Lung (tissue), 12 donors: Measurements from ENCODE around the gene STAG1. TPM values are rescaled to one million over a fixed set of nuclear protein-coding genes. Genes with fewer than 3 reads are reported as not detected.
"Not testable (repeated sequence)": the region's sequence is repeated elsewhere in the genome, so short reads cannot be mapped to it uniquely, and the experiment has no call there.

ENCODE experiments used
- ATAC-seq: fragments of 200-7000 bp; cut with Tn5 transposase; one replicate; pipeline ENCODE4 v1.9.1; 2020; ENCODE audit warnings: moderate number of reproducible peaks; ENCODE audit not compliant: insufficient read depth, low FRiP score
- DNase-seq, 3 donors: peaks; one replicate each; pipeline ENCODE4 v3.0.0-alpha.2; 2013 to 2017
- H3K27ac ChIP-seq, 2 donors: one replicate each; pipeline ENCODE4 v1.5.1; 2013; ENCODE audit warnings: mild to moderate bottlenecking in 2 of 2, moderate library complexity in 2 of 2, control low read depth in 1 of 2, inconsistent platforms in 1 of 2, low read depth in 1 of 2, low read length in 1 of 2
- H3K27me3 ChIP-seq, 3 donors: one replicate each; pipeline ENCODE4 v1.5.1; 2013; ENCODE audit warnings: low read length in 2 of 3; ENCODE audit not compliant: control insufficient read depth in 3 of 3, insufficient read depth in 3 of 3
- H3K36me3 ChIP-seq, 4 donors: one replicate each; pipeline ENCODE4 v1.5.1; 2013; ENCODE audit warnings: low read length in 4 of 4, mild to moderate bottlenecking in 1 of 4, moderate library complexity in 1 of 4; ENCODE audit not compliant: control insufficient read depth in 4 of 4, insufficient read depth in 4 of 4
- H3K4me1 ChIP-seq, 5 donors: one replicate each; pipeline ENCODE4 v1.5.1; 2013; ENCODE audit warnings: low read length in 5 of 5, mild to moderate bottlenecking in 2 of 5, moderate library complexity in 1 of 5; ENCODE audit not compliant: control insufficient read depth in 5 of 5, insufficient read depth in 5 of 5
- H3K4me3 ChIP-seq: one replicate; pipeline ENCODE4 v1.5.1; 2013; ENCODE audit warnings: mild to moderate bottlenecking, control low read depth, moderate library complexity
- H3K9ac ChIP-seq, 2 donors: one replicate each; pipeline ENCODE4 v1.5.1; 2013; ENCODE audit warnings: low read length in 2 of 2, control low read depth in 1 of 2; ENCODE audit not compliant: insufficient read depth in 1 of 2
- H3K9me3 ChIP-seq, 4 donors: one replicate each; pipeline ENCODE4 v1.5.1; 2013; ENCODE audit warnings: low read length in 3 of 4, mild to moderate bottlenecking in 1 of 4, moderate library complexity in 1 of 4; ENCODE audit not compliant: control insufficient read depth in 4 of 4, insufficient read depth in 3 of 4
- WGBS, 2 donors: extraction: QIAGEN DNeasy Blood & Tissue Kit; methylation state at CpG; one replicate each; pipeline ENCODE4 v1.1.7; 2013; 5-methylcytosine and 5-hydroxymethylcytosine counted together
- polyA plus RNA-seq, 2 donors: library from polyadenylated mRNA; stranded (reverse); fragments of 200-250 nt; gene quantifications; one replicate each; pipeline ENCODE4 v1.2.1, GENCODE V29; 2013
- total RNA-seq, 2 donors: library from RNA; depleted of rRNA in 1 of 2; stranded (reverse); fragments of >200 nt in 1 of 2; gene quantifications; one replicate each; pipeline ENCODE4 v1.2.1, GENCODE V29; 2014 to 2021
- TF ChIP-seq, protein P1 (sequence below): IDR thresholded peaks from 2 replicates; pipeline ENCODE4 v1.5.1; 2012; ENCODE audit warnings: mild to moderate bottlenecking; ENCODE audit errors: control extremely low read depth, extremely low read depth
- donor health status: control.
- donor health status: control.
- donor health status: Bipolar disorder and iron deficiency.
- donor health status: healthy.
- donor health status: DM: yes; HTN: yes; CAD: no.

STAG1 gene
- total and polyA plus RNA-seq, 4 donors: 8.1 to 90.0 (median 20.5) TPM

DNA sequence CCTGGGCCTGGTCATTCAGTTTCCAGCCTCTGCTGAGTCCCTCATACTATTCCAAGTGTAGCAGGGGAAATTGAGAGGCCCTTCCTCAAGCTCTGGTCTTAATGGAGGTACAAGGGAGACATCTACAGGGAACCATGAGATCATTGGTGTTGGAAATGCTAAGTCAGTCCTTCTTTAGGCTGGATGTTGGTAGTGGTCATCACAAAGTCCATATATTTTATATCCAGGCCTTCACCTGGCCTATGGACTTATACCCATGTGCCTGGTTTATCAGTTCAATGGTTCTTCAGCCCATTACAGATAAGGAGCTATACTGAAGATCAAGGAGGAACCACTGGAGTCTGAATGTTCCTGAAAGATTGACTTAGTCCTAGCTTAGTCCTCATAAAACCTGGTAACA is 135.0 kb downstream of the STAG1 start:
- peaks cover 0 to 8% (median 4%) of the 10 kb centered on the region in 4 donors for H3K36me3 ChIP-seq
- TF ChIP-seq, protein P1, sequence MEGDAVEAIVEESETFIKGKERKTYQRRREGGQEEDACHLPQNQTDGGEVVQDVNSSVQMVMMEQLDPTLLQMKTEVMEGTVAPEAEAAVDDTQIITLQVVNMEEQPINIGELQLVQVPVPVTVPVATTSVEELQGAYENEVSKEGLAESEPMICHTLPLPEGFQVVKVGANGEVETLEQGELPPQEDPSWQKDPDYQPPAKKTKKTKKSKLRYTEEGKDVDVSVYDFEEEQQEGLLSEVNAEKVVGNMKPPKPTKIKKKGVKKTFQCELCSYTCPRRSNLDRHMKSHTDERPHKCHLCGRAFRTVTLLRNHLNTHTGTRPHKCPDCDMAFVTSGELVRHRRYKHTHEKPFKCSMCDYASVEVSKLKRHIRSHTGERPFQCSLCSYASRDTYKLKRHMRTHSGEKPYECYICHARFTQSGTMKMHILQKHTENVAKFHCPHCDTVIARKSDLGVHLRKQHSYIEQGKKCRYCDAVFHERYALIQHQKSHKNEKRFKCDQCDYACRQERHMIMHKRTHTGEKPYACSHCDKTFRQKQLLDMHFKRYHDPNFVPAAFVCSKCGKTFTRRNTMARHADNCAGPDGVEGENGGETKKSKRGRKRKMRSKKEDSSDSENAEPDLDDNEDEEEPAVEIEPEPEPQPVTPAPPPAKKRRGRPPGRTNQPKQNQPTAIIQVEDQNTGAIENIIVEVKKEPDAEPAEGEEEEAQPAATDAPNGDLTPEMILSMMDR: no peak
- no peaks in the 10 kb centered on the region for H3K9me3 ChIP-seq
- peaks cover 0 to 2% (median 0%) of the 10 kb centered on the region in 5 donors for H3K4me1 ChIP-seq
- ATAC-seq (no peak), DNase-seq (no peak)
- H3K4me3 ChIP-seq: no peak overlapping the region
- H3K9ac ChIP-seq: no peak overlapping the region
- H3K27ac ChIP-seq: no peak overlapping the region
- H3K27me3 ChIP-seq: no peaks in the 10 kb centered on the region

GRCh38 chr3:136612512-136612911 is 139.7 kb downstream of the STAG1 start:
- TF ChIP-seq, protein P1: no peak
- Histone ChIP-seq H3K4me1 (peaks cover 0 to 2% (median 0%) of the 10 kb centered on the region in 5 donors), H3K4me3 (no peak overlapping the region), H3K27ac (no peak overlapping the region), H3K27me3 (no peaks in the 10 kb centered on the region), H3K36me3 (peaks cover 0 to 9% (median 4%) of the 10 kb centered on the region in 4 donors), H3K9me3 (no peaks in the 10 kb centered on the region), H3K9ac (no peak overlapping the region)
- ATAC-seq (no peak), DNase-seq (no peak)
- WGBS, 2 donors: 96 to 98% methylated on average over 2 of the region's 2 CpGs

GRCh38 chr3:136606990-136607389 is 145.2 kb downstream of the STAG1 start:
- H3K27me3 ChIP-seq: no peaks in the 10 kb centered on the region
- DNase-seq: no peak

GRCh38 chr3:136606216-136606615 is 146.0 kb downstream of the STAG1 start:
- not testable (repeated sequence) for H3K4me1 ChIP-seq, H3K27ac ChIP-seq, DNase-seq, ATAC-seq, H3K9ac ChIP-seq, H3K9me3 ChIP-seq, H3K4me3 ChIP-seq, H3K27me3 ChIP-seq
- WGBS, 2 donors: 96 to 99% methylated on average over 7 of the region's 7 CpGs
- peaks cover 2 to 15% (median 9%) of the 10 kb centered on the region in 4 donors for H3K36me3 ChIP-seq

More at GRCh38 chr3:136606990-136607389, 145.2 kb downstream of the STAG1 start:
- H3K36me3 ChIP-seq: peaks cover 2 to 11% (median 7%) of the 10 kb centered on the region in 4 donors
- H3K27ac ChIP-seq: no peak overlapping the region
- 91 to 98% methylated on average over 2 of the region's 2 CpGs for WGBS, 2 donors
- TF ChIP-seq, protein P1: no peak
- H3K9ac ChIP-seq: no peak overlapping the region
- H3K9me3 ChIP-seq: no peaks in the 10 kb centered on the region
- ATAC-seq: no peak
- peaks cover 0 to 2% (median 0%) of the 10 kb centered on the region in 5 donors for H3K4me1 ChIP-seq
- H3K4me3 ChIP-seq: no peak overlapping the region
